Activated gamma-delta T cell treated with anti-CD3 and anti-CD28 coated beads, Interleukin-2, amount 50 U/mL, for 16 hours (primary cell): ENCODE results near the gene FAM193A.
A peak's percentile ranks its signal among the peaks of the same experiment; 100 is the strongest.
"Not testable (repeated sequence)": the region's sequence is repeated elsewhere in the genome, so short reads cannot be mapped to it uniquely, and the experiment has no call there.

Source experiments
- DNase-seq: peaks from one replicate; pipeline ENCODE4 v3.0.0-alpha.2; 2020; ENCODE audit warnings: low read depth

Gene FAM193A

DNA sequence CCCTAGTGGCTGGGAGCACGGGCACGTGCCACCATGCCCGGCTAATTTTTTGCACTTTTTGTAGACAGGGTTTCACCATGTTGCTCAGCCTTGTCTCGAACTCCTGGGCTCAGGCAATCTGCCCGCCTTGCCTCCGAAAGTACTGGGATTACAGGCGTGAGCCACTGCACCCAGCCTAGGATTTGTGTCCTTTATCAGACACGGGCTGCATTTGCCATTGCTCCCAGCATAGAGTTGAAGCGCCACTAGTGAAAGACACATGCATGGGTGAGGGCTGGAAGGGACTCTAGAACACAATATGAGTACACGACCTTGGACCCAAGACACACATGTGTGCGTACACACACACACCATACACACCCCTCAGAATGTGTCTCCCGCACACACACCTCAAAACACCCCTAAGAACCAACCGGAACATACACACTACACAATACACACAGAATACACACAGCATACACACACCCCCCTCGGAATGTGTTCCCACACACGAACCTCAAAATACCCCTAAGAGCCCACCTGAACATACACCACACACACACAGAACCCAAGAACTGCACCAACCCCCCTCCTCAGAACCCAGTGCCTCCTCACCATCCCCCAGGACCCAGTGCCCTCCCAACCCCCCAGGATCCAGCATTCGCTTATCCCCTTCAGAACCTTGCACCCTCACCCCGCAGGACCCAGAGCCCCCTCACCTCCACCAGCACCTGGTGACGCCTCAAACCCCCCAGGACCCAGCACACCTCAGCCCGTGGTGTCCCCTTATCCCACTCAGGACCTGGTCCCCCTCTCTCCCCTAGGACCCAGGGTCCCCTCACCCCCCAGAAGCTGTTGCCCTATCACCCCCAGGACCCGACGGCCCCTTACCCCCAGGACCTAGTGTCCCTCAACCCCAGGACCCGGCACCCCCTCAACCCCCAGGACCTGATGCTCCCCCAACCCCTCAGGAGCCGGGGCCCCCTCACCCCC, 218.7 kb downstream of the FAM193A start:
- DNase-seq = no peak

DNA sequence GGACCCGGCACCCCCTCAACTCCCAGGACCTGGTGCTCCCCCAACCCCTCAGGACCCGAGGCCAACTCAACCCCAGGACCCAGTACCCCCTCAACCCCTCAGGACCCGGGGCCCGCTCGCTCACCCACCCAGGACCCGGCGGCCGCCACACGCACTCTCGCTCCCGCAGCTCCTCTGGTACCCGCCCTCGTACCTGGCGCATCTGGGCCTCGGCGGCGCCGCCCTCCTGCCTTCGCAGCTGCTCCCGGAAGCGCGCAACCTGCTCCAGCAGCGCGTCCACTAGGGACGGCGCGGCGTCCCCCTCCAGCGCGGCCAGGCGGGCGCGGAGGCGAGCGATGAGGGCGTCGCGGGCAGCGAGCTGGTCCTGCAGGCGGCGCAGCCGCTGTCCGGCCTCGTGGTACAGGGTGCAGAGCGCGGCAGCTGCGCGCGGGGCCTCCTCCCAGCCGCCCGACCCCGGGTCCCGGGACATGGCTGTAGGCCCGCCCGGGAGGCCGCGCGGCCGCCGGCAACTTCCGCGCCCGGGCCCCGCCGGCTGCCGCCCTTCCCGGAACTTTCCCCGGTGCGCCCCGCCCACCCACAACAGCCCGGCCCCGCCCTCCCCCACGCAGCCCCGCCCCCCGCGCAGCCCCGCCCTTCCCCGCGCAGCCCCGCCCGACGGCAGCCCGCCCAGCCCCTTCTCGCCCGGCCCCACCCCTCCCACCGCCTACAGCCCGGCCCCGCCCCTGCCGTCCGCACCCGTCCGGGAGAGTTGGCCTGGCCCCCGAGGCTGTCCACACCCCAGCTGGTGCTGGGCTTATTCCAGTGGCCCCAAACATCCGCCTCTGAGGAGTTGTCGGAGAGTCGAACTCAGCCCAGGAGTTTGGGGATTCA, 219.6 kb downstream of the FAM193A start, which contains the start of gene TNIP2:
TNIP2 (minus strand) TSS at position 516 of the 870 bp plus-strand sequence; CDS start at position 469, 47 bp downstream.
- peak; percentile 68 for DNase-seq

GRCh38 chr4:2756691-2757350, 220.4 kb downstream of the FAM193A start:
- no peak for DNase-seq

GRCh38 chr4:2757426-2757825, 221.0 kb downstream of the FAM193A start:
- DNase-seq = no peak

DNA sequence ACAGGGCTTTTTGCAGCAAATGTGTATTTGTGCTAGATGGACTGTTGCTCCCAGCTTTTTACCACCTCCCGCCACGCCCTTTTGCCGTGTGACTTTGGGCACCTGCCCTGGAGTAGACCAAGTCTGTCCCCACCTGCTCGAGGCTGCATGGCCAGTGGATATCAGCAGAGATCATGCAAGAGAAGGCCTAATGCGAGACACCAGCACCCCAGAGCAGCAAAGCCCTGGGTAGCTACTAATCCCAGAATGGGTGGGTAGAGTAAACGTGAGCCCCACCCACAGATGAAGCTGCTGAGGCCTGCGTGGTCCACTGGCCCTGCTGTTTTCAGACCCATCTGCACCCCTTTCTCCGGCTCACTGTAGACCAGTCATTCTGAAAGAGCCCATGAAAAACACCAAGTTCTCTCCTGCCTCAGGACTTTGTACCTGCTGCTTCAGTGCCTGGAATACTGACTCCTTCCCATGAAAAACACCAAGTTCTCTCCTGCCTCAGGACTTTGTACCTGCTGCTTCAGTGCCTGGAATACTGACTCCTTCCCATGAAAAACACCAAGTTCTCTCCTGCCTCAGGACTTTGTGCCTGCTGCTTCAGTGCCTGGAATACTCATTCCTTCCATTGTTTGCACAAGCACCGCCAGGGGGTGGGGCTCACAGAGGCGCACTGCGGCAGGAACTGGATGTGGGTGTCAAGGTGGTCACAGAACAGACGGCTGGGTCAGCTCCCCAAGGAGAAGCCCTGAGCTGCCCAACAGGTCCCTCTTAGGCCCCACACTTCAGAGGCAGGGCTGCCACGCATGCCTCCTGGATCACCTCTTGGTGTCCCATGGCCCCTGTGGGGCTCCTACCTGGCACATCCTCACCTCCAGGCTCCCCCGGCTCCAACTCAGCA, 224.8 kb downstream of the FAM193A start:
- DNase-seq = no peak

DNA sequence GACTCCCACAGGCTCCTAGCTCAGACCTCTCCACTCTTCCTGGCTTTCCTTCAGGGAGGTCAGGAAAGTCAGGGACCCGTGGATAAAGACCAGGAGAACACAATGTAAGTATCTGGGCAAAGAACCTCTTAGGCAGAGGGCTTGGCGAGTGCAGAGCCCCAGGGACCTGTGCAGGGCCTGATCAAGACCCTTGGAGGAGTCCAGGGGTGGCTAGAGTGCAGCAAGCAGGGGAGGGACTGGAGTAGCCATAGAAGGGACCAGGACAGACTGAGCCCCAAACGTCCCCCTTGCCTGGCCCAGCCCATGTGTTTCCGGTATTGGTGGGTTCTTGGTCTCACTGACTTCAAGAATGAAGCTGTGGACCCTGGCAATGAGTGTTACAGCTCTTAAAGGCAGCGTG, 225.6 kb downstream of the FAM193A start:
- DNase-seq = no peak

- not testable (repeated sequence) for DNase-seq
Observed at GRCh38 chr4:2762486-2763370, 226.3 kb downstream of the FAM193A start.

GRCh38 chr4:2763511-2763967, 227.1 kb downstream of the FAM193A start:
- no peak for DNase-seq

DNA sequence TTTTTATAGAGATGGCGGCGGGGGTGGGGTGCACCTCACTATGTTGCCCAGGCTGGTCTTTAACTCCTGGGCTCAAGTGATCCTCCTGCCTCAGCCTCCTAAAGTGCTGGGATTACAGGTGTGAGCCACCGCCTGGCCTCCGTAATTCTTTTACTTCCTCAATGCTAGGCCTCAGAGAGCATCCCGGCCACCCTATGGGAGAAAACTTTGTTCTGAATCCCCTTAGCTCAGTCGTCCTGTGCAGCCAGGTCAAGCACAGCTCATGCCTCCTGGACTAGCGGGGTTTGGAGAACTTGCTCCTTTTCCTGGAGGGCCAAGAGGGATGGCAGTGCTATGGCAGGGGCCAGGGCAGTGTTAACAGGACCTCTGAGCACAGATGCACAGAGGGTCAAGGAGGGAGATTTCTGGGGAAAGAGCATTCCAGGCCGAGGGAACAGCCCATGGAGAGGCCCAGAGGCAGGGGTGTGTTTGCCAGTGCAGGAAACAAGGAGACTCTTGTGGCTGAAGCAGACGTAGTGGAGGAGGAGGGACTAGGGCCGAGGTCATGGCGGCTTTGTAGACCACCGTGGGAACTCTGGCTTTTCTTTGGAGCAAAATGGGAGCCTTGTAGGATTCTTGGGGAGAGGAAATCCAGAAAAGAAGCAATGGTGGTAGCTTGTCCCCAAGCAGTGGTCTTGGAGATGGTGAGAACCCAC, 229.5 kb downstream of the FAM193A start:
- DNase-seq = no peak

GRCh38 chr4:2767046-2767704, 230.7 kb downstream of the FAM193A start:
- no peak for DNase-seq

DNA sequence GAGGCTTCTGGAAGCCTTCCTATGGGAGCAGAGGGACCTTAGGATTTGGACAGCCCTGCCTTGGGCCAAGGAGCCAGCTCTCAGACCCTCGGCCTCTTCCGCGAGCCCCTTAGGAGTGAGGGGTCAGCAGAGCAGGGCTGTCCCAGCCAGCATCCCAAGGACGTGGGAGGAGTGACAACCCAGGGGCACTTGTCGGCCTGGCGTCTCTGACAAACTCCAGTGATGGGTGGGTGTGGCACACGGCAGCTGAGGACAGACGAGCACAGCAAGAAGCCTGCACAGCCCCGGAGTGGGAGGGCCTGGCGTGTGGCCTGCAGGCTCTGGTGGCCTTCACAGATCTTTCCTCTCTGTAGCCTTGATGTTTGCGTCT, 231.2 kb downstream of the FAM193A start:
- no peak for DNase-seq

DNA sequence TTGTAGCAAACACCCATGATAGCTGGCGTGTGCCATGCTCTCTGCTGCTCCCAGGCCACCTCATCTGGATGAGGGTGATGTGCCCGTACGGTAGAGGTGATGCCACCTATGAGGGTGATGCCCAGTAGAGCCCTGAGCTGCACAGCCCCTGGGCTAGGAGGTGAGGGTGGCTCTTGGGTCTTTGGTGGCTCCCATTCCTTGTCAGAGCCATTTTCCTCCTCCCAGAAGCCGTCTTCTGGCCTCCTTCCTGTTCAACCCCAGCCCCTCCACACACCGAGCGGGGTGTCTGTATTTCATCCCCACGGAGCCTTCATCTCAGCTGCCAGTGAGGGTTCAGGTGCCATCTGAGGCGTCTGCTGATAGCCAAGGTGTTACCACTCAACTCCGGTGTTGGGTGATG, 231.7 kb downstream of the FAM193A start:
- no peak for DNase-seq

DNA sequence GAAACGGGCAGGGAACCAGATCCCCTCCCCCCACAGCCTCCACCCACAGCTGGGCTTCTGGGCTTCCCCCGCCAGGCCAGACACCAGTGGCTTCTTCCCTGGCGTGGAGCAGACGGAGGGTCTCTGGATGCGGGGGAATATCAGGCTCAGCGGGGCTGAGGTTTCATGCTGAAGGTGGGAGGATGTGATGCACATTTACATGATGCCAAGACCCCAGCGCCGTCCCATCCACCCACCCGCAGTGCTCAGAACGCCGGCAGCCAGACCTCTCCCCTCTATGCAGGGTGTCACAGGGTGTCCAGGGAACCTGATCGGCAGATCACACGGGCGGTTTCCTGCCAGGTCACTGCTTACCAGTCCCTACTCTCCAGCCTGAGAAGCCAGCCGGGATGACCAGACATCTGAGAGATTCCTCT, 232.5 kb downstream of the FAM193A start:
- DNase-seq = no peak

- no peak for DNase-seq
Observed at GRCh38 chr4:2771264-2771663, 234.8 kb downstream of the FAM193A start.

- DNase-seq = not testable (repeated sequence)
Observed at GRCh38 chr4:2780643-2781042, 244.2 kb downstream of the FAM193A start.

DNA sequence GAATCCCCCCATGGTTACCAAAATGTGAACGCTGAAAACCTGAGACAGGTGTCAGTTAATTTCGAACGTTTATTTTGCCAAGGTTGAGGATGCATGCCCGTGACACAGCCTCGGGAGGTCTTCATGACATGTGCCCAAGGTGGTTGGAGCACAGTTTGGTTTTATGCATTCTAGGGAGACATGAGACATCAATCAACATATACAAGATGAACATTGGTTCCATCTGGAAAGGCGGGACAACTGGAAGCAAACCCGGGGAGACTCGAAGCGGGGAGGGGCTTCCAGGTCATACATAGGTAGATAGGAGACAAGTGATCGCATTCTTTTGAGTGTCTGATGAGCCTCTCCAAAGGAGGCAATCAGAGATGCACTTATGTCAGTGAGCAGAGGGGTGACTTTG, 245.5 kb downstream of the FAM193A start:
- no peak for DNase-seq
